Measurements from ENCODE around the gene KIRREL2. TPM values are rescaled to one million over a fixed set of nuclear protein-coding genes. Genes with fewer than 3 reads are reported as not detected.

Gene KIRREL2
- total RNA-seq, 1 experiment from 2014 or later = not detected

- CTCF ChIA-PET = no interaction called here
- TF ChIP-seq CTCF (conservative IDR thresholded peaks at IDR 0.05; ENCODE audit: low read depth, low read length) (no peak), EZH2phosphoT487 (IDR thresholded peaks at IDR 0.05; ENCODE audit: borderline replicate concordance, low read length) (no peak), EZH2 (IDR thresholded peaks at IDR 0.05; ENCODE audit: low read length, unreplicated experiment) (no peak)
- BruUV-seq (replicated peaks) = no TSS peak
- POLR2A ChIA-PET (ENCODE audit: unreplicated experiment) = no interaction called here
- Histone ChIP-seq H3F3A (ENCODE audit: low read length, unreplicated experiment) (no peaks in the 10 kb centered on the region), H3K27ac (ENCODE audit: low read length) (no peak overlapping the region), H3K4me3 (ENCODE audit: low read length) (no peak overlapping the region), H3K9ac (ENCODE audit: low read length) (no peak overlapping the region), H2AFZ (ENCODE audit: low read length) (no peak overlapping the region), H3K36me3 (ENCODE audit: low read depth, low read length) (peaks cover 3% of the 10 kb centered on the region; the same call in 1 of the 2 replicates), H3K9me3 (ENCODE audit: low read length) (no peaks in the 10 kb centered on the region), H3K4me2 (ENCODE audit: low read length) (no peak overlapping the region), H3K9me2 (replicated peaks; ENCODE audit: low read length) (no peaks in the 10 kb centered on the region), H4K20me1 (ENCODE audit: low read length) (no peaks in the 10 kb centered on the region), H3K4me1 (ENCODE audit: insufficient read depth, low read length) (no peaks in the 10 kb centered on the region), H3K27me3 (ENCODE audit: low read length) (no peaks in the 10 kb centered on the region), H3K79me2 (ENCODE audit: low read length) (no peaks in the 10 kb centered on the region)
- ATAC-seq (no peak), DNase-seq (no peak)
- intact Hi-C loops (cut with micrococcal nuclease) = no loop called here
Measured at GRCh38 chr19:35885904-35886303, 29.2 kb downstream of the KIRREL2 start.

GRCh38 chr19:35887197-35887596 lies 30.5 kb downstream of the KIRREL2 start:
- H3K9me2 ChIP-seq (replicated peaks; ENCODE audit: low read length) = no peaks in the 10 kb centered on the region
- TF ChIP-seq EZH2 (IDR thresholded peaks at IDR 0.05; ENCODE audit: low read length, unreplicated experiment) = no peak
- ChIA-PET CTCF (no interaction called here), POLR2A (ENCODE audit: unreplicated experiment) (no interaction called here)
- H2AFZ ChIP-seq (ENCODE audit: low read length) = no peak overlapping the region
- H3K79me2 ChIP-seq (ENCODE audit: low read length) = no peaks in the 10 kb centered on the region
- no peaks in the 10 kb centered on the region for H3F3A ChIP-seq (ENCODE audit: low read length, unreplicated experiment)
- H3K9me3 ChIP-seq (ENCODE audit: low read length) = no peaks in the 10 kb centered on the region
- intact Hi-C loops (cut with micrococcal nuclease) = no loop called here
- no TSS peak for BruUV-seq (replicated peaks)
- H4K20me1 ChIP-seq (ENCODE audit: low read length) = no peaks in the 10 kb centered on the region
- H3K27ac ChIP-seq (ENCODE audit: low read length) = no peak overlapping the region
- no peaks in the 10 kb centered on the region for H3K27me3 ChIP-seq (ENCODE audit: low read length)
- no peaks in the 10 kb centered on the region for H3K4me1 ChIP-seq (ENCODE audit: insufficient read depth, low read length)
- peaks cover 3% of the 10 kb centered on the region; the same call in 1 of the 2 replicates for H3K36me3 ChIP-seq (ENCODE audit: low read depth, low read length)
- no peak for ATAC-seq
- DNase-seq = no peak
- no peak overlapping the region for H3K4me3 ChIP-seq (ENCODE audit: low read length)
- no peak overlapping the region for H3K4me2 ChIP-seq (ENCODE audit: low read length)
- no peak overlapping the region for H3K9ac ChIP-seq (ENCODE audit: low read length)

GRCh38 chr19:35888398-35888797 lies 31.7 kb downstream of the KIRREL2 start:
- CTCF ChIA-PET = interaction anchor here (0.6 kb wide), 1 partner anchor 38 kb away, joined by 6 read pairs; no protein-coding TSS in a partner anchor
- ATAC-seq = no peak
- H3K79me2 ChIP-seq (ENCODE audit: low read length) = no peaks in the 10 kb centered on the region
- H2AFZ ChIP-seq (ENCODE audit: low read length) = no peak overlapping the region
- DNase-seq = no peak
- no peak overlapping the region for H3K9ac ChIP-seq (ENCODE audit: low read length)
- H3K9me2 ChIP-seq (replicated peaks; ENCODE audit: low read length) = no peaks in the 10 kb centered on the region
- H3K27ac ChIP-seq (ENCODE audit: low read length) = no peak overlapping the region
- H3K4me3 ChIP-seq (ENCODE audit: low read length) = no peak overlapping the region
- TF ChIP-seq EZH2phosphoT487 (IDR thresholded peaks at IDR 0.05; ENCODE audit: borderline replicate concordance, low read length) (no peak), EZH2 (IDR thresholded peaks at IDR 0.05; ENCODE audit: low read length, unreplicated experiment) (no peak), CTCF (conservative IDR thresholded peaks at IDR 0.05; ENCODE audit: low read depth, low read length) (no peak)
- H3F3A ChIP-seq (ENCODE audit: low read length, unreplicated experiment) = no peaks in the 10 kb centered on the region
- H3K4me1 ChIP-seq (ENCODE audit: insufficient read depth, low read length) = no peaks in the 10 kb centered on the region
- no peaks in the 10 kb centered on the region for H4K20me1 ChIP-seq (ENCODE audit: low read length)
- intact Hi-C loops (cut with micrococcal nuclease) = no loop called here
- H3K36me3 ChIP-seq (ENCODE audit: low read depth, low read length) = peaks cover 6% of the 10 kb centered on the region; the same call in 1 of the 2 replicates
- POLR2A ChIA-PET (ENCODE audit: unreplicated experiment) = no interaction called here
- H3K9me3 ChIP-seq (ENCODE audit: low read length) = no peaks in the 10 kb centered on the region
- BruUV-seq (replicated peaks) = no TSS peak
- H3K4me2 ChIP-seq (ENCODE audit: low read length) = no peak overlapping the region
- no peaks in the 10 kb centered on the region for H3K27me3 ChIP-seq (ENCODE audit: low read length)

Data from PC-3 (cell line).